HEK293 (cell line): ENCODE measurements around the gene DYNC1LI1.

ENCODE experiments used
- GLIS2 ChIP-seq: fragments of 450-650 bp; formaldehyde crosslinking; IDR thresholded peaks from 2 replicates; pipeline ENCODE4 v1.5.1; 2016; ENCODE audit warnings: missing biosample characterization, missing genetic modification characterization
- INSM2 ChIP-seq: fragments of 450-650 bp; formaldehyde crosslinking; IDR thresholded peaks from 2 replicates; pipeline ENCODE4 v1.5.1; 2016; ENCODE audit warnings: missing biosample characterization, missing genetic modification characterization
- KLF16 ChIP-seq: fragments of 450-650 bp; formaldehyde crosslinking; IDR thresholded peaks from 2 replicates; pipeline ENCODE4 v1.5.1; 2017; ENCODE audit warnings: missing biosample characterization, missing genetic modification characterization
- KLF7 ChIP-seq: fragments of 450-650 bp; formaldehyde crosslinking; IDR thresholded peaks from 2 replicates; pipeline ENCODE4 v1.5.1; 2016; ENCODE audit warnings: missing biosample characterization, missing genetic modification characterization, borderline replicate concordance
- KLF9 ChIP-seq: fragments of 450-650 bp; formaldehyde crosslinking; IDR thresholded peaks from 2 replicates; pipeline ENCODE4 v1.5.1; 2016; ENCODE audit warnings: missing biosample characterization, missing genetic modification characterization, low read depth
- OSR2 ChIP-seq: fragments of 450-650 bp; formaldehyde crosslinking; IDR thresholded peaks from 2 replicates; pipeline ENCODE4 v1.5.1; 2016; ENCODE audit warnings: missing biosample characterization, missing genetic modification characterization
- SETDB1 ChIP-seq: IDR thresholded peaks from one replicate; pipeline ENCODE4 v1.6.1; 2017; ENCODE audit warnings: mild to moderate bottlenecking, low read length, moderate library complexity, mixed read lengths; ENCODE audit not compliant: insufficient read length
- SP2 ChIP-seq: fragments of 450-650 bp; formaldehyde crosslinking; IDR thresholded peaks from 2 replicates; pipeline ENCODE4 v1.5.1; 2016; ENCODE audit warnings: missing biosample characterization, missing genetic modification characterization
- SP7 ChIP-seq: fragments of 450-650 bp; formaldehyde crosslinking; IDR thresholded peaks from 2 replicates; pipeline ENCODE4 v1.5.1; 2016; ENCODE audit warnings: missing biosample characterization, missing genetic modification characterization
- ZBTB11 ChIP-seq: fragments of 450-650 bp; formaldehyde crosslinking; conservative IDR thresholded peaks from 2 replicates; pipeline ENCODE4 v1.5.1; 2016; ENCODE audit warnings: low read depth, missing biosample characterization, missing genetic modification characterization
- ZBTB20 ChIP-seq: fragments of 450-650 bp; formaldehyde crosslinking; IDR thresholded peaks from 2 replicates; pipeline ENCODE4 v1.5.1; 2016; ENCODE audit warnings: missing biosample characterization, missing genetic modification characterization
- ZEB2 ChIP-seq: fragments of 450-650 bp; formaldehyde crosslinking; IDR thresholded peaks from 2 replicates; pipeline ENCODE4 v1.5.1; 2016; ENCODE audit warnings: missing biosample characterization, missing genetic modification characterization
- ZNF121 ChIP-seq: fragments of 450-650 bp; formaldehyde crosslinking; IDR thresholded peaks from 2 replicates; pipeline ENCODE4 v1.5.1; 2016; ENCODE audit warnings: missing biosample characterization, missing genetic modification characterization
- ZNF133 ChIP-seq: fragments of 450-650 bp; formaldehyde crosslinking; IDR thresholded peaks from 2 replicates; pipeline ENCODE4 v1.5.1; 2016; ENCODE audit warnings: missing biosample characterization, missing genetic modification characterization
- ZNF16 ChIP-seq: fragments of 450-650 bp; formaldehyde crosslinking; IDR thresholded peaks from 2 replicates; pipeline ENCODE4 v1.5.1; 2016; ENCODE audit warnings: low read depth, missing biosample characterization, missing genetic modification characterization
- ZNF214 ChIP-seq: fragments of 450-650 bp; formaldehyde crosslinking; IDR thresholded peaks from 2 replicates; pipeline ENCODE4 v1.5.1; 2017; ENCODE audit warnings: missing biosample characterization, mild to moderate bottlenecking, missing genetic modification characterization, borderline replicate concordance
- ZNF223 ChIP-seq: fragments of 450-650 bp; formaldehyde crosslinking; IDR thresholded peaks from 2 replicates; pipeline ENCODE4 v1.5.1; 2016; ENCODE audit warnings: missing biosample characterization, missing genetic modification characterization
- ZNF23 ChIP-seq: fragments of 450-650 bp; formaldehyde crosslinking; IDR thresholded peaks from 2 replicates; pipeline ENCODE4 v1.5.1; 2016; ENCODE audit warnings: missing biosample characterization, missing genetic modification characterization, borderline replicate concordance
- ZNF354C ChIP-seq: fragments of 450-650 bp; formaldehyde crosslinking; IDR thresholded peaks from 2 replicates; pipeline ENCODE4 v1.5.1; 2016; ENCODE audit warnings: missing biosample characterization, missing genetic modification characterization, low read depth, borderline replicate concordance
- ZNF398 ChIP-seq: fragments of 450-650 bp; formaldehyde crosslinking; IDR thresholded peaks from 2 replicates; pipeline ENCODE4 v1.5.1; 2017; ENCODE audit warnings: missing biosample characterization, missing genetic modification characterization
- ZNF449 ChIP-seq: fragments of 450-650 bp; formaldehyde crosslinking; IDR thresholded peaks from 2 replicates; pipeline ENCODE4 v1.5.1; 2017; ENCODE audit warnings: missing biosample characterization, mild to moderate bottlenecking, missing genetic modification characterization, moderate library complexity
- ZNF48 ChIP-seq: fragments of 450-650 bp; formaldehyde crosslinking; IDR thresholded peaks from 2 replicates; pipeline ENCODE4 v1.5.1; 2016; ENCODE audit warnings: missing biosample characterization, missing genetic modification characterization
- ZNF560 ChIP-seq: fragments of 450-650 bp; formaldehyde crosslinking; IDR thresholded peaks from 2 replicates; pipeline ENCODE4 v1.5.1; 2017; ENCODE audit warnings: missing biosample characterization, missing genetic modification characterization, borderline replicate concordance
- ZNF610 ChIP-seq: fragments of 450-650 bp; formaldehyde crosslinking; IDR thresholded peaks from 2 replicates; pipeline ENCODE4 v1.5.1; 2016; ENCODE audit warnings: missing biosample characterization, missing genetic modification characterization, borderline replicate concordance
- ZNF639 ChIP-seq: fragments of 450-650 bp; formaldehyde crosslinking; IDR thresholded peaks from 2 replicates; pipeline ENCODE4 v1.5.1; 2016; ENCODE audit warnings: missing biosample characterization, missing genetic modification characterization
- ZNF677 ChIP-seq: fragments of 450-650 bp; IDR thresholded peaks from 2 replicates; pipeline ENCODE4 v1.5.0; 2018; ENCODE audit warnings: missing biosample characterization, mild to moderate bottlenecking, missing genetic modification characterization, moderate library complexity
- ZSCAN4 ChIP-seq: fragments of 450-650 bp; formaldehyde crosslinking; IDR thresholded peaks from 2 replicates; pipeline ENCODE4 v1.5.1; 2017; ENCODE audit warnings: missing biosample characterization, missing genetic modification characterization

The DYNC1LI1 gene

GRCh38 chr3:32569540-32570420 lies 878 bp downstream of the DYNC1LI1 start (continued):
- TF ChIP-seq SETDB1 (no peak), KLF16 (tag by site-specific recombination) (0 out of 2 replicates have a peak, but pooled peaks have one; percentile 11), ZNF16 (tag by site-specific recombination) (no peak), ZSCAN4 (tag by site-specific recombination) (no peak), ZNF23 (tag by site-specific recombination) (no peak), ZNF449 (tag by site-specific recombination) (no peak), ZBTB11 (tag by site-specific recombination) (no peak), GLIS2 (tag by site-specific recombination) (peak; percentile 85), ZBTB20 (tag by site-specific recombination) (peak; percentile 64; the same call in 1 of the 2 replicates), ZNF560 (tag by site-specific recombination) (no peak), ZNF354C (no peak), ZNF133 (tag by site-specific recombination) (no peak), ZNF214 (tag by site-specific recombination) (no peak), OSR2 (no peak), ZNF223 (tag by site-specific recombination) (no peak), KLF9 (tag by site-specific recombination) (peak; percentile 35), INSM2 (tag by site-specific recombination) (no peak), ZEB2 (tag by site-specific recombination) (no peak), ZNF610 (tag by site-specific recombination) (no peak), ZNF398 (tag by site-specific recombination) (no peak; the same call in 1 of the 2 replicates), SP7 (tag by site-specific recombination) (no peak), ZNF639 (tag by site-specific recombination) (no peak), ZNF48 (tag by site-specific recombination) (no peak), KLF7 (tag by site-specific recombination) (no peak), SP2 (peak; percentile 87), ZNF121 (tag by site-specific recombination) (no peak), ZNF677 (no peak)
